NCI-H226 (cell line): ENCODE results near the gene PAFAH2.

Experiments used
- DNase-seq: peaks from one replicate; pipeline ENCODE4 v3.0.0-alpha.2; 2015

Gene PAFAH2

DNA sequence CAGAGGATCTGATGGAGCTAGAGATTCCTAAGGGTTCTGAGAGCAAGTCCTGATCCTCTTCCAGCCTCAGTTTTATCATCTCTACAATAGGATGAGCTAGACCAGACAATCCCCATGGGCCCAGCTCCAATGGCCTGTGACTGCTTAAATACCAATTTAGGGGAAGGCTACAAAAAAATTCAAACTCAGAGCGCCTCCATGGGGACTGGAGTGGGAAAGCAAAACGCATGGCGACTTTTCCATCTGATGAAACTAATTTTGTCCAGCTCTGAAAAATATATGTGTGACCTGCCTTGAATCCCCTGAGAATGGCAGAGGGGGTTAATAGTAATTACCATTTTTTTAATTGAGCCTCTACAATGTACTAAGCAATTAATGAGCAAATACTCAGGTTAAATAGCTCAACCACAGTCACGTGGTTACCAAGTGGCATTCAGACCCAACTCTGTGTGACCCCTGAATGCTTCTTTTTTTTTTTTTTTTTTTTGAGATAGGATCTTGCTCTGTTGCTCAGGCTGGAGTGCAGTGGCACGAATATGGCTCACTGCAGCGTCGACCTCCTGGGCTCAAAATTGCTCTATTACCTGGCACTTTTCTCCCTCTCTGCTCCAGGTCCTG, 32.1 kb upstream of the PAFAH2 start:
- DNase-seq, result no peak

DNA sequence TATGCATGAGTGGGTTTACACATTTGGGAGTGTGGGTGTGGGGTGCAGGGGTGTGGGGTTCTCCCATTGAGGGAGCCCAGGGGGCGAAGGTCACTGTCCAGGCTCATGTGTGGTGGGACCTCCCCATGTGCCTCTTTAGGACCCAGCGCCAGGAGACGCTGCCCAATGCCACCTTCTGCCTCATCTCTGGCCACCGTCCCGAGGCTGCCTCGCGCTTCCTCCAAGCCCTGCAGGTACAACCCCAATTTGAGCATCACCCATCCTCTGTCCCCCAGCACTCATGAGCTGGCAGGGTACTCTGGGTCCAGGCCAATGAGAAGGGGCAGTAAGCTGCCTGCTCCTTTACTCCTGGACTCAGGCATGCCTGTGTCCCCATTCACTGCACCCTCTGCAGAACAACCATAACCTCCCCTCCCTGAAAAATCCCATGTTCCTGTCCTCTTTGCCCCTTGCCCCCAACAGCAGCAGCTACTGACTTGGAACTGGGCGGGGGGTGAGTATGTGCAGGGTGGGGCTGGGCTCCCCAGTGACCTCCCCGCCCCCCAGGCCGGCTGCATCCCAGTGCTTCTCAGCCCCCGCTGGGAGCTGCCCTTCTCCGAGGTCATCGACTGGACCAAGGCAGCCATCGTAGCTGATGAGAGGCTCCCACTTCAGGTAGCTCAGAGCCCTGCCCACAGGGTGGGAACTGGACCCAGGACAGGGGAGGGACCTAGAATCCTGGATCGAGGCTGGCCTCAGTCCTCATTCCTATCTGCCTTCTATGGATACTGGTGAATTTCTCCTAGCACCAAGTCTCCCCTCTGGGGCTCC, 31.4 kb upstream of the PAFAH2 start:
- no peak for DNase-seq

DNA sequence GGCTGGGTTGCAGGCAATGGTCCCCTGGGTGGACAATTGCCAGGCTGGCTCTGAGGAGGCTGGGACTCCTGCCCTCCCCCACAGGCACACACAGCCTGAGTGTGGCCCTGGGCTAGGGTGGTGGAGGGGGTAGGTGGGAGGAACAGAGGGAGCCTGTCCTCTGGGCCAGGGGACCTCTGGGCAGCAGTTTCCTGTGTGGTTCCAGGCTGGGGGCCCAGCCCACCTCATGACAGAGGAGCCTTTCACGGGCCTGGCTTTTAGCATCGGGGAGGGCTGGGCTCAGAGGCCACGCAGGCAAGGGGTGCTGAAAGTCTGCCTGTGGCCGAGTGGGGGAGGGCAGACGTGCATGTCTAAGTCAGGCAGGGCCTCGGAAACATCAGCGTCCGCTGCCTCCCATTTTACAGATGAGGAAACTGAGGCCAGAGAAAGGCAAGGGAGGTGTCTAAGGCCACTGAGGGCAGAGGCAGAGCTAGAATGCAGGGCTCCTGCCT, 30.7 kb upstream of the PAFAH2 start:
- DNase-seq, result no peak

DNA sequence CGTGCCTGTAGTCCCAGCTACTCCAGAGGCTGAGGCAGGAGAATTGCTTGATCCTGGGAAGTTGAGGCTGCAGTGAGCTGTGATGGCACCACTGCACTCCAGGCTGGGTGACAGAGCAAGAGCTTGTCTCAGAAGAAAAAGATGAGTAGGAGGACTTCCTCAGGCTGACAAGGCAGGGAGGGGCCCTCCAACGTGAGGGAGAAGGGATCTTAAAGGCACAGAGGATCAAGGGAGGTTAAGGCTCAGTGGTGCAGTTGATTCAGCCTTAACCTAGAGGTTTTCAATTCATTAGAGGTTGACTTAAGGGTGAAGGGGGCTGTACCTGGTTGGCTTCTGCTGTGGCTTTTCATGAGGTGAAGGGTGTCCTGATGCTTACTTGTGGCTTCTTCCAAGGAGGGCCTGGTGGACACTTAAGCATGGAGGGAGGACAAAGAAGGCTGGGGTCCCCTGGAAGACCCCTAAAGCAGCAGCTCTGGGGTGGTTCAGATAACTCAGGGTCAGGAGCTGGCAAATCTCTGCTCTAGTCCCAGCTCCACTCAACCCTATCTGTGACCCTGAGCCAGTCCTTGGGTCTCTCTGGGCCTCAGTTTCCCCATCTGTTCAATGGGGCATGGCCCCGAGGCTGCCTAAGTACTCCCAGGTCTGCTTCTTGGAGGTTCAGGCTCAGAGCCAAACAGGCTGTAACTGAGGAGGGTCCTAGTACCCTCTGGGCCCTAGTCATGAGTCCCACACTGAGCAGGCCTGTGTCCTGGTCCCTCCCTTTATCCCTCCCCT, 30.0 kb upstream of the PAFAH2 start:
- no peak for DNase-seq

DNA sequence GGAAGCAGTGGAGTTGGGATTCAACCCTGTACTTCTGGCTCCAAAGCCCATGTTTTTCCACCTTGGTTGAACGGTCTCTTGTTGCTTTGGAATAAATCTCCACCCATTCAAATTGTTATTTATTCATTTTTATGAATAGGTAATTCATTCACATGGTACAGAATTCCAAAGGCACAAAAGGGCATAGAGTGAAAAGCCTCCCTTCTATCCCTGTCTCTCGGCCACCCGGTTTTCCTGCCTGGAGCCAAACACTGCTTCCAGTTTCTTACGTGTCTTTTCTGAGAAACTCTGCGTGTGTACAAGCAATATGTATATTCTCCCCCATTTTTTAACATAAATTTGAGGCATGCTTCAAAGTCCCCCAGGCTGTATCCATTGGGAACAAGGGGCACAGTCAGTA, 27.7 kb upstream of the PAFAH2 start:
- no peak for DNase-seq

DNA sequence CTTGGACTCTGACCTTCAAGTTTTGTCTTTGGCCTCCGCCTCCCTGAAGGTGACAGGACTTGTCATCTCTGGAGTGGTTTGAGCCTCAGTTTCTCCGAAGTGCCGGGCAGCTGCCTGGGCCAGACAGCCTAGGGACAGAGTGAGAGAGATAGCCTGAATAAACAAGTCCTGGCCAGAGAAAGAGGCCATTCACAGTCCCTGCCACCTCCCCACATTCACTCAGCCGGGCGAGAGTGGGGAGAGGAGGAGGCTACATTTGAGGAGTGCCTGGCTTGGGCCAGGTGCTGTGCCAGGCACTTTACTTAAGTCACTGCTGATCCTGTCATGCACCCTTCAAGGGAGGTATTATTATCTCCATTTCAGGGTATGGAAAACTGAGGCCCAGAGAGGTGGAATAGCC, 27.2 kb upstream of the PAFAH2 start:
- no peak for DNase-seq

DNA sequence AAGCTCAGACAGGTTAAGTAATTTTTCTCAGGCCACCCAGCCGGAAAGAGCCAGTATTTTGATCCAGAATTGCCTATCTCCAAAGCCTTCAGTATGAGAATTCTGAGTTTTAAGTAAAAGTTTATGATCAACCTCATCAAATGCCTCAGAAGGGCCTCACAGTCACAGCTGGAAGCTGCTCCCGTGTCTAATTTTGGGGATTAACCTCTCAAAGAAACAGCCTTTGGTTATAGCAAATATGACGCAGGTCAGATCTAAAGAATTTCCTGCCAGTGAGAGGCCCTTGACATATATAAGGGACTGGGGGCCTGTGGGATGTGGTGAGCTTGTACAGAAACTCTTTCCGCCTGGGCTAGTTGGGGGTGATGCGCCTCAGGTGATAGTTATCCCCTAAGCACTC, 26.0 kb upstream of the PAFAH2 start:
- DNase-seq, result no peak

DNA sequence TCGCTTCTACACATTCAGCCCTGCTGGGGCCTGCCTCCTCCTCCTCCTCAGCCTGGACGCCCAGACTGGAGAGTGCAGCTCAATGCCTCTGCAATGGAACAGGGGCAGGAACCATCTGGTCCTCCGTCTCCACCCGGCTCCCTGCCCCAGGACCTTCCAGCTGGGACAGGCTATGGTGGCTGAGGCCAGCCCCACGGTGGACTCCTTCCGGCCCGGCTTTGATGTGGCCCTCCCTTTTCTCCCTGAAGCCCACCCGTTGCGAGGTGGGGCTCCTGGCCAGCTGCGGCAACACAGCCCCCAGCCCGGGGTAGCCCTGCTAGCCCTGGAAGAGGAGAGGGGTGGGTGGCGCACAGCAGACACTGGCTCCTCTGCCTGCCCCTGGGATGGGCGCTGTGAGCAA, 25.1 kb upstream of the PAFAH2 start:
- DNase-seq, result no peak

DNA sequence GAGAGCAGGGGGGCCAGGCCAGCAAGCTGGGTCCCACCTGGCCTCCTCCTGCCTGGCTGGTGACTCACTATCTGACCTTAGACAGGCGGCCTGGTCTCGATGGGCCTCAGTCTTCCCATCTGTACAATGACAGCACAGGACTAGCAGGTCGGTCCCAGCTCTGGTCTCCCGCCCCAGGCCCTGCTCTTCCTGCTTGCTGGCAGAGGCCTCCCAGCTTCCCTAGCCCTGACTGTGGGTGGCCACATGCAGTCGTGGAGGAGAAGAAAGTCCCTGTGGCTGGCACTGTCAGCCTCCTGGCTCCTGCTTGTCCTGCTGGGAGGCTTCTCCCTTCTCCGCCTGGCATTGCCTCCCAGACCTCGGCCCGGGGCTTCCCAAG, 24.5 kb upstream of the PAFAH2 start:
- no peak for DNase-seq

DNA sequence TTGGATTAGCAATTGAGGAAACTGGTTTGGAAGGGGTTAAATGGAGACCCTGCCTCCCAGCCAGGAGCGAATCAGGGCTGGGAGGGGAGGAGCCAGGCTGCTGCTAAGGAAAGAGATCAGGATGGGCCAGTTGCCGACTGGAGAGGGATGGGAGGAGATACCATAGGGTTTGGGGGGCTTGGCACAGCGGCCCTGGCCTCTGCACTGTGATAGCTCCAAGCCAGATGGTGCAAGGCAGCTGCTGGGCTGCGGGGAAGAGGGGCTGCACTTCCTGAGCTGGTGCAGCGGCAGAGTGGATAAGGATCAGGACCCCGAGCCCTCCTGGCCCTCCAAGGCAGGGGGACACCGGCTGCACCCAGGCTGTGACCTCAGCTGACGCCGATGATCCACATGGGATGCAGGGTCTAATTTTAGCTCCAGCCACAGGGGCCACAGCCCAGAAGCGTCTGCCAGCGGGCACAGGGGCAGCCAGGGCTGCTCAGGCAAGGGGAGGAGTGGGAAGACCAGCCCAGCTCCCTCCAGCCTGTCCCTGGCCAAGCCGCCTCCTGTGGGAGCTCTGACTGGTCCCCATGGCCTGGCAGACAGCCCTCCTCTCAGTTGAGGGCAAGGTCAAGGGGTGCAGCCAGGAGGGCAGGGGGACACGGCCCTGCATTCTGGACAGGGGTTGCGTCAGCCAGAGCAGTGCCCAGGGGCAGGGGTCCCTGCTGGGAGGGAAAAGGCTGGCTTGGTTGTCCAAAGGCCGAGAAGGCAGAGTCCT, 24.0 kb upstream of the PAFAH2 start, which contains the start of gene EXTL1:
Gene EXTL1 (plus strand): TSS at position 129 of the 757 bp plus-strand sequence. CDS start 872 bp downstream, outside the sequence.
- DNase-seq, result peak; percentile 37

DNA sequence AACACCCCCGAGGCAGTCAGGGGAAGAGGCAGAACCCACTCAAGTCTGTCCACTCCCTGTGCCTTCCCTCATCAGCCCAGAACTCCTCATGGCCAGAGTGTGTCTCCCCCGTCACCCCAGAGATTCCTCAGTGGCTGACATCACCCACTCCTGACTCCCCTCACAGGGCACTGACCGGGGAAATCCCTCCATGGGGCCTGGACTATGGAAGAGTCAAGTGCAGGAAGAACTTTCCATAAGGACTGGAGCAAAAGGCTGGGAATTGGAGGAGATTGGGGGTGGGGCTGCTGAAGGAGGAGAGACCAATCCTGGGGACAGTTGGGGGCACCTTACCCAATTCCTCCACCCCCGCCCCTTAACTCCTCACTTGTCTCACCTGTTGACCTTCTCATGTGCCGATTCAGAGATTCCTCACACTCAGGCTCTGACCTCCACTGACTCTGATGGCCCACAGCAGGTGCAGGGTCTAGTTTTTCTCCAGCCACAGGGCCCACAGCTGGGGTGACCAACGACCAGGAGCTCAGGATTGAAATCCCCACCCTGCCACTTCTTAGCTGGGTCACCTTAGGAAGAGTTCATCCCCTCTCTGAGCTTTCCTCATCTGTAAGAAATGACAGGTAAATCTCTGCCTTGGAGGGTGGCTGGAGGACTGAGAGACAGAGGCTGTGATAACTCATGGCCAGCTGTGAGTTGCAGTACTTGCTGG, 23.2 kb upstream of the PAFAH2 start:
- peak; percentile 55 for DNase-seq

DNA sequence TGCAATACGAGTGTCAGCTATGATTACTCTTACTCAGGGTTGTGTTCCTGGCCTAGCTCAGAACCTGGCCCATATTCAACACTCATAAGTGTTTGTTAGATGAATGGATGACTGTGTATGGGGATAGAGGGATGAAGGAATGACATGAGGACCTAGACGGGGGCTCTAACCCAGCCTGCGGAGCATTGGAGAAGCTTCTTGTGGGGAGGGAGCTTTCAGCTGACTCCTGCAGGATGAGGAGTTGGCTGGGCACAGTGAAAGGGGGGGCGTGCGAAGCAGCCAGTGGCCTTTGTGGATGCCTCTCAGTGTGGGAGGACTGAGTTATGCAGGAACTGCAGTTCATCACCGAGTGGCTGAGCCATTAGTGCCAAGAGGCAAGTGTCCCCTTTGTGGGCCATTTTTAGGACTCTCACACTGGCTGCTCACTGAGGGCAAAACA, 22.5 kb upstream of the PAFAH2 start:
- DNase-seq, result no peak

DNA sequence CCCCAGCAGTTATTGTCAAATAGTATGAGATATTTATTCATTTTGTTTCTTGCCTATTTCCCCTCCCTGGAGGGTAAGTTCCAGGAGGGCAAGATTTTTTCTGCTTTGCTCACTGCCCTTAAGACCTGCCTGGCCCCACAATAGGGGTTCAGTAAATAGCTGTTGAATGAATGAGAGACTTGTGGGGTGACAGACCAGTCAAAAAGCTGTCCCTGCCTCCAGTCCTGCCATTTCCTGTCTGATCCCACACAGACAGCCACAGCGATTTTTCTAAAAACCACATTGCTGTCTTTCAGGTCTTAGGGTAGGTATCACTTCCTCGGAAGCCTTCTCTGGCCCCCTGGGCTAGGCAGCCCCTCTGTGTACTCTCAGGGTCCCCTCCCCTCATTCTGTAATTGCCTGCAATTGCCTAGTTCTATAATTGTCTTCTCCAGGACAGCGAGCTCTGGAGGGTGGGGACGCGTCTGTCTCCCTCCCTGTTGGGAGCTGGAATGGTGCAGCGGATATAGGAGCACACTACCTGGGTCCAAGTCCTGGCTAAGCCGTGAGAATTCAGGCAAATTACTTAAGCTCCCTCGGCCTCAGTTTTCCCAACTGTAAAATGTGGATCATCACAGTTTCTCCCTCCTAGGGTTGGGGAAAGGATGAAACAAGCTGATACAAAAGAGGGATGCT, 21.9 kb upstream of the PAFAH2 start:
- no peak for DNase-seq

DNA sequence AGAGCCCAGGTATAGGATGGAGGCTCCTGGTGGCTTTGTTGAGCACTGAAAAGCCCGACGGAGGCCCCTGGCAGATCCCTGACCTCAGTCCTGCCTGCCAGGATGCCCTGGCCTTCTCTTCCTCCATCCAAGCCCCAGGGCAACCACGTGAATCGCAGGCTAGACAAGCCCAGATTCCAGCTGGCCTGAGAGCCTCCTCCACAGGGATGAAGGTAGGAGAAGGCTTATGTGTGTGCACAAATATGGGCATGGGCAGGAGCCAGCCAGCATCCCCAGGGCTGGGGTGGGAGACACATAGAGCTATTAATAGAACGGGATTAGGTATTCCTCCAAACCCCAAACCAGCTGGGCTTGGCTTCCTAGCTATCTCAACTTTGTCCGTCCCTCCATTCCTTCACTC, 19.7 kb upstream of the PAFAH2 start:
- peak; percentile 80 for DNase-seq

DNA sequence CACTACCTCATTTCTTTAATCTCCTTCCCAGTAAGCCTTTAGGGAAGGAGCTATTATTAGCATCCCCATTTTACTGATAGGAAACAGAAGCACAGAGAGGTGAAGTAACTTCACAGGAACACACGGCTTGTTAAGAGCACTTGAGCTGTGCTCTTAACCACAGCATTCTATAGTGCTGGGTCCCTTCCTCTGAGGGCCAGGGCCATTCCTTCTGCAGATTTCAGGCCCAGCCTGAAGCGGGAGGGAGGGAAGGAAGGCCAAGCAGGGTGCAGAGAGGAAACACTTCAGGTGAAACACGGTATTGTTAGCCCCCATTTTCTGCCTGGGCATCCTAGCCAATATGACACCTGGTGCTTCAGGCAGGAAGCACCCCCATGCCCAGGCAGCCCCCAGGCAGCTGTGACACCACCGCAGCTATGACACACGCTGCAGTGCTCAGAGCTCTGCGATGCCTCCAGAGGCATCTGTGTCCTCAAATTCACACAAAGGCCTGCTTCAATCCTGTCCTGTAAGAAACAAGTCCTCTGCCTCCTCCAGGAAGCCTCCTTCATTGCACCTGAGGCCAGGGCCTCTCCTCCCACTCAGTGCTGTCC, 19.2 kb upstream of the PAFAH2 start:
- DNase-seq, result no peak

DNA sequence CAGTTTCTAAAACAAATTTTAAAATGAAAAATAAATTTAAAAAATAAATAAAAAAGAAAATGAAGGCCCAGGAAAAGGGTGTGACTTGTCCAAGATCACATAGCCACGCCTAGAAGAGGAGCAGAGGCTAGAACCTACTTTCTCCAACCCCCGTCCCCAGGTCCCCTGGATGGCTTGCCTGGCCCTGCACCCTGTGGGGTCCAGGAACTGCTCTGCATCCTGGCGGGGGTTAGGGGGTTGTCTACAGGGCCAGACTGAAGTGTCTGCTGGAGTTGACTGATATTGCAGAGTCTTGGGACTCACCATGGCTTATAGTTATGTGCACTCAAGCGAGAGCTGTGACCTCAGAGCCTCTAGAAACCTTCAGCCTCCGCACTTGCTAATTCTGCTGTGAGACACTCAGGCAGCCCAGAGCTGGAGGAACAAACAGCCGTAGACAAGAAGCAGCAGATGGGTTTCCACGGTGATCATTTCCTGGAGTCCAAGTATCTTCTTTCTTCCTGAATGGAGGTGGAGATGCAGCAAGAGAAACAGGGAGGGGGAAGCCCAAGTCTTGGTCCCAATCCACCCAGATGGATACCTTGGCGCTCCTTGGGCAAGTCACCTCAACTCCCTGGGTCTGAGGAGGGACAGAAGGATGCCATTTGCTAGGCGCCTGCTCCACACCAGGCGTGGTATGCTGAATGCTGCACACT, 18.5 kb upstream of the PAFAH2 start:
- no peak for DNase-seq

DNA sequence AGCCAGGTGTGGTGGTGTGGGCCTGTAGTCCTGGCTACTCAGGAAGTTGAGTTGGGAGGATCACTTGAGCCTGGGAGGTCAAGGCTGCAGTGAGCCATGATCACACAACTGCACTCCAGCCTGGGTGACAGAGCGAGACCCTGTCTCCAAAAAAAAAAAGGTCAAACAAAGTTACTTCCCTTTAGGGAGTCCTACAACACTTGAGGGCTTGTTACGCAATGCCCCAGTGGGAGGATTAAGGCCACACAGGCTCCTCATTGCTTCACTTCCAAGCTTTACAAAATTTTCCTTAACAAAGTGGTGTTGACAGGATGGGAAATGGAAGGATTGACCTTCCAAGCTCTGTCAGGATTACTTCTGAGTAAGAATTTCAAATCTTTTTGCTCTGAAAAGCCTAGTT, 17.5 kb upstream of the PAFAH2 start:
- peak; percentile 50 for DNase-seq

DNA sequence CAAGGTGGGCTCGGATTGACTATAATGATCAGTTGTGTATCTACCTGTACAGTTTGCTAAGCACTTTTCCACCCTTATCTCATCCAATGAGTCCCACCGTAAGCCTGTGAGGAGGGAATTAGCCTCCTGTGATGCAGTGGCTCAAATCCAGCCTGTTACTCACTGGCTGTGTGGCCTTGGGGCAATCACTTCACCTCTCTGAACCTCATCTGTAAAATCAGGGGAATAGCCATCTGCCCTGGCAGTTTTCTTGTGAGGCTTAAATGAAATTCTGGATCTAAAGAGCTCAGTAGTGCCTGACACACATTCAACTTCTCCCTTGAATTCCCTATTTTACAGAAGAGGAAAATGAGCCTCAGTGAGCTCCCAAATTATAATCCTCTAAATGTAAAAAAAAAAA, 16.3 kb upstream of the PAFAH2 start:
- DNase-seq, result no peak

DNA sequence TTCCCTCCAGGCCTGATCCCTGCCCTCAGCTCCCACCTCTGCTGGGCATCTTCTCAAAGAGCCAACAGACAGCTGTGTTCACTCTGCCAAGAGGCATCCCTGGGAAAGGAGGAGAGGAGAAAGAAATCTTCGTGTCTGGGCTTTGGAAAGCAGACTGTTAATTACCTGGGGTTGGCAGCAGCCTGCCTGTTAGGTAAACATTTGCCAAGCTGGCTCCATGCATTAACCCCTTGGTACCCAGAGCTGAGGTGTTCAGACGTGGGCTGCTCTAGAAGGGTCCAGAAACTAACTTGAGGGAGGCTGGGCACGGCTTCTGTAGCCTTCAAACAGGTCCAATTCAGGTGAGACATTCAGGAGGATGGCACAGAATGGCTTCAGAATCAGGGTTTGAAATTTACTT, 15.0 kb upstream of the PAFAH2 start:
- DNase-seq, result no peak

DNA sequence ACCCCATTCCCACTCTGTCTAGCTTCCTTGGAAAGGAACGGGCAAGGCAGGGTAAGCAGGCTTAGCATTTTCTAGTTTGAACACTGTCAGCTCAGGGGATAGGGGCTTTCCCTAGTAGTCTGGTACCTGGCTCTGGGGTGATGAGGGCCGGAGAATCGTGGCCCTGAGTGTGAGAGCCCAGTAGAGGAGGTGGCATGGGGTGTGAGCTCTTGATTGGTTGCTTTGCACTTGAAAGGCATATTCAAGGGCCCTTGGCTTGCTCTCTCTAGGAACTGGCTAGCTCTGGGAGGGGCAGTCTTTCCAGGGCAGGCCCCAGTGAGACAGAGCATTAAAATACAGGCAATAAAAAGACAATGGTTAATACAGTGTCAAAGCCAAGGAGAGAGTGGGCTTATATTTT, 13.0 kb upstream of the PAFAH2 start:
- no peak for DNase-seq
